Measurements from ENCODE around the gene PDSS2.
A peak's percentile ranks its signal among the peaks of the same experiment; 100 is the strongest.
"Not testable (repeated sequence)": the region's sequence is repeated elsewhere in the genome, so short reads cannot be mapped to it uniquely, and the experiment has no call there.

The PDSS2 gene

DNA sequence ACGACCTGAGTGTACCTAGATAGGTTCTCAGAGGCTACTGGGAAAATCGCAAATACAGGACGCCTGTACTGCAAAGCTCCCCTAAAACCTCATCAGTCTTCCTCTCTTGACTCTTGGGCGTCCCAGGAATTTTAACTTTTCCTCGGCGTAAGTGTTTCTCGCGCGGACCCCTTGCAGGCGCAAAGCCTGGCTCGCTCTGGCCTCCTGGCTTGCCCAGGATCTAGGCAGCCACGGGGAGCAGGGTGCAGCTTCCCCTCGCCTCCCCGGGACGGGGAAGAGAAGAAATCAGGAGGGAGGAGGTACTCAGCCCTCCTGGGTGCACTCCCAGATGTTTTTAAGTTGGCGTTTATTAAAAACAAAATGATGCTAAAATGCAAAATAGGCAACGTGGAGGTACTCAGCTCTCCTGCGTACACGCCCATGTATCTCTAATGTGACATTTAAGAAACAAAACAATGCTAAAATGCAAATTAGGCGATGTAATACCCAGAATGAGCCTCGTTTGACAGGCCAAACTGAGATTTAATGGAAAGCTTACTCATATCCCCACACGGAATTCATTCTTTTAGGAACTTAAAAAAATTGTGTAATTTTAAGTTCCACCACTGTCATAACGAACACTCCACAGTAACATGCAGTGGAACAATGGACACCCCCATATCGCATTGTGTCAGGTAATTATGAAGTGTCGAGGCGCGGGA, 29.0 kb upstream of the PDSS2 start:
- Histone ChIP-seq H4K20me1 (ENCODE audit: insufficient read depth, low read length) (no peaks in the 10 kb centered on the region), H2AFZ (ENCODE audit: low read depth, low read length) (peak overlapping the region; percentile 66), H3K27me3 (ENCODE audit: insufficient read depth, low read length, poor library complexity) (peaks cover 32% of the 10 kb centered on the region), H3K4me2 (ENCODE audit: insufficient read depth, low read length) (peak overlapping the region; percentile 86), H3K9ac (ENCODE audit: low read depth, low read length) (peak overlapping the region; percentile 77), H3K36me3 (ENCODE audit: insufficient read depth, low read length) (no peaks in the 10 kb centered on the region), H3K4me3 (ENCODE audit: low read depth in 1 of 2, low read length in 2 of 2) (peak overlapping the region; percentile 58 to 59; a peak in 3 of 4 replicates), H3K9me3 (ENCODE audit: insufficient read depth, low read length, severe bottlenecking) (no peaks in the 10 kb centered on the region), H3K79me2 (ENCODE audit: insufficient read depth, low read length) (peaks cover 20% of the 10 kb centered on the region), H3K27ac (ENCODE audit: low read length) (no peak overlapping the region), H3K4me1 (ENCODE audit: insufficient read depth, low read length) (peaks cover 37% of the 10 kb centered on the region)
- DNase-seq, result no peak
- ATAC-seq (ENCODE audit: insufficient read depth, low read depth), result no peak
- TF ChIP-seq, protein P1, sequence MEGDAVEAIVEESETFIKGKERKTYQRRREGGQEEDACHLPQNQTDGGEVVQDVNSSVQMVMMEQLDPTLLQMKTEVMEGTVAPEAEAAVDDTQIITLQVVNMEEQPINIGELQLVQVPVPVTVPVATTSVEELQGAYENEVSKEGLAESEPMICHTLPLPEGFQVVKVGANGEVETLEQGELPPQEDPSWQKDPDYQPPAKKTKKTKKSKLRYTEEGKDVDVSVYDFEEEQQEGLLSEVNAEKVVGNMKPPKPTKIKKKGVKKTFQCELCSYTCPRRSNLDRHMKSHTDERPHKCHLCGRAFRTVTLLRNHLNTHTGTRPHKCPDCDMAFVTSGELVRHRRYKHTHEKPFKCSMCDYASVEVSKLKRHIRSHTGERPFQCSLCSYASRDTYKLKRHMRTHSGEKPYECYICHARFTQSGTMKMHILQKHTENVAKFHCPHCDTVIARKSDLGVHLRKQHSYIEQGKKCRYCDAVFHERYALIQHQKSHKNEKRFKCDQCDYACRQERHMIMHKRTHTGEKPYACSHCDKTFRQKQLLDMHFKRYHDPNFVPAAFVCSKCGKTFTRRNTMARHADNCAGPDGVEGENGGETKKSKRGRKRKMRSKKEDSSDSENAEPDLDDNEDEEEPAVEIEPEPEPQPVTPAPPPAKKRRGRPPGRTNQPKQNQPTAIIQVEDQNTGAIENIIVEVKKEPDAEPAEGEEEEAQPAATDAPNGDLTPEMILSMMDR (IDR thresholded peaks at IDR 0.05; ENCODE audit: borderline replicate concordance, extremely low read depth, low read length, poor library complexity, severe bottlenecking), result no peak
- no peak for TF ChIP-seq EZH2 (IDR thresholded peaks at IDR 0.05; ENCODE audit: borderline replicate concordance, low read depth, low read length, severe bottlenecking)

DNA sequence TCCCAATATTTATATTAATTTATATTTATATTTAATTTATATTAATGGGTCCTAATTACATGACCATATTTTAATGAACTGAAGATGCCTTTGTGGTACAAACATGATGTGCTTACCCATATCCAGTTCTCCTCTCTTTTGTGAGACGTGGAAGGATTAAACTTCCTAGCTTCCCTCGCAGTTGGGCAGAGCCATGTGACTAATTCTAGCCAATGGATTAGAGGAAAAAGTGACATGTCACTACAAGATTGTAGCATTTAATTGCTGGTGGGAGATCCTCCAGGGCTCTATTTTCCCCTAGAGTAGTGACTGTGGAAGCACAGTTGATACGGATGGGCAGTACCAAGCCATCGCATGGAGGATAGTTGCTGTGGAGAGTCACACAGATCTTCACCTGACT, 25.8 kb upstream of the PDSS2 start:
- Histone ChIP-seq H3K27ac (ENCODE audit: low read length) (no peak overlapping the region), H4K20me1 (ENCODE audit: insufficient read depth, low read length) (no peaks in the 10 kb centered on the region), H3K4me1 (ENCODE audit: insufficient read depth, low read length) (peaks cover 14% of the 10 kb centered on the region), H3K9me3 (ENCODE audit: insufficient read depth, low read length, severe bottlenecking) (no peaks in the 10 kb centered on the region), H2AFZ (ENCODE audit: low read depth, low read length) (no peak overlapping the region), H3K4me2 (ENCODE audit: insufficient read depth, low read length) (no peak overlapping the region), H3K27me3 (ENCODE audit: insufficient read depth, low read length, poor library complexity) (peaks cover 38% of the 10 kb centered on the region), H3K79me2 (ENCODE audit: insufficient read depth, low read length) (no peaks in the 10 kb centered on the region), H3K36me3 (ENCODE audit: insufficient read depth, low read length) (no peaks in the 10 kb centered on the region), H3K4me3 (ENCODE audit: low read depth in 1 of 2, low read length in 2 of 2) (no peak overlapping the region), H3K9ac (ENCODE audit: low read depth, low read length) (no peak overlapping the region)
- ATAC-seq (ENCODE audit: insufficient read depth, low read depth) (no peak), DNase-seq (no peak)
- TF ChIP-seq EZH2 (IDR thresholded peaks at IDR 0.05; ENCODE audit: borderline replicate concordance, low read depth, low read length, severe bottlenecking), result no peak
- TF ChIP-seq, protein P1 (IDR thresholded peaks at IDR 0.05; ENCODE audit: borderline replicate concordance, extremely low read depth, low read length, poor library complexity, severe bottlenecking), result no peak

DNA sequence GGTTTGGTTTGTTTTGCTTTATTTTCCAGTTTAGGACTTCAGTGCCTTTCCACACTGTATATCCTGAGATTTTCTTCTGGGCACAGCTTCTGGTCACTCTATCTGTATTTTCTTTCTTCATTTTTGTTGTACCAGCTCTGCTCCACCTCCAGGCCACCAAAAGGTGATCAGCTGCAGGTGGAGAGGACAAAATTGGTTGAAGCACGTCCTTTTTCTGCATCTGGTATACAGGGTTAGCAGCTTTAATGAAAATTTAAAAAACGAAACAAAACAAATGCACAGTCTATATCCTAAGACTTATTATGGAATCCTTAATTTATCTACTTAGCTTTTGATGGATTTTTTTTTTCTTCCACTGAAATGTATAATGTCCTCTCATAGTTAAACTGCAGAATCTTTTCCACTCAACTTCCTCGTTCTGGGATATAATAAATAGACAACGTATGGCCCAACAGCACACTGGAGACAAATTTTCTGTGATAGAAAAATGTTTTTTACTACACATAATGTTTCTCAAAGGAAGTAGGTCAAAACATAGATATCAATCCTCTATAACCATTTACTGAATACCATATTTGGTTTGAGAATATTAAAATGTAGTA, 19.8 kb upstream of the PDSS2 start:
- Histone ChIP-seq H3K27me3 (ENCODE audit: insufficient read depth, low read length, poor library complexity) (peaks cover 10% of the 10 kb centered on the region), H4K20me1 (ENCODE audit: insufficient read depth, low read length) (no peaks in the 10 kb centered on the region), H3K4me2 (ENCODE audit: insufficient read depth, low read length) (no peak overlapping the region), H3K36me3 (ENCODE audit: insufficient read depth, low read length) (no peaks in the 10 kb centered on the region), H3K27ac (ENCODE audit: low read length) (no peak overlapping the region), H3K9ac (ENCODE audit: low read depth, low read length) (no peak overlapping the region), H3K4me1 (ENCODE audit: insufficient read depth, low read length) (no peaks in the 10 kb centered on the region), H2AFZ (ENCODE audit: low read depth, low read length) (no peak overlapping the region), H3K79me2 (ENCODE audit: insufficient read depth, low read length) (no peaks in the 10 kb centered on the region), H3K4me3 (ENCODE audit: low read depth in 1 of 2, low read length in 2 of 2) (no peak overlapping the region), H3K9me3 (ENCODE audit: insufficient read depth, low read length, severe bottlenecking) (no peaks in the 10 kb centered on the region)
- ATAC-seq (ENCODE audit: insufficient read depth, low read depth) (no peak), DNase-seq (no peak)
- TF ChIP-seq EZH2 (IDR thresholded peaks at IDR 0.05; ENCODE audit: borderline replicate concordance, low read depth, low read length, severe bottlenecking), result no peak

DNA sequence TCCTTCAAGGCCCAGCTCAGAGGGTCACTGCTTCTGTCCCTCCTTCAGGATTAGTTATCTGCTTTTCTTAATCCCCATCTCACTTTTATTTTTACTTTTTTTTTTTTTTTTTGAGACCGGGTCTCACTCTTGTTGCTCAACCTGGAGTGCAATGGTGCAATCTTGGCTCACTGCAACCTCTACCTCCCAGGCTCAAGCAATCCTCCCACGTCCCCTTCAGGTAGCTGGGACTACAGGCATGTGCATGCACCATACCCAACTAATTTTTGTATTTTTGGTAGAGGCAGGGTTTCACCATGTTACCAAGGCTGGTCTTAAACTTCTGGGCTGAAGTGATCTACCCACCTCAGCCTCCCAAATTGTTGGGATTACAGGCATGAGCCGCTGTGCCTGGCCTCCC, 16.5 kb upstream of the PDSS2 start:
- H3K4me2 ChIP-seq (ENCODE audit: insufficient read depth, low read length); H3K27ac ChIP-seq (ENCODE audit: low read length); H3K36me3 ChIP-seq (ENCODE audit: insufficient read depth, low read length); H3K79me2 ChIP-seq (ENCODE audit: insufficient read depth, low read length); H3K4me3 ChIP-seq (ENCODE audit: low read depth in 1 of 2, low read length in 2 of 2); H2AFZ ChIP-seq (ENCODE audit: low read depth, low read length); ATAC-seq (ENCODE audit: insufficient read depth, low read depth); H3K4me1 ChIP-seq (ENCODE audit: insufficient read depth, low read length); H3K9ac ChIP-seq (ENCODE audit: low read depth, low read length); H4K20me1 ChIP-seq (ENCODE audit: insufficient read depth, low read length); DNase-seq; H3K27me3 ChIP-seq (ENCODE audit: insufficient read depth, low read length, poor library complexity); H3K9me3 ChIP-seq (ENCODE audit: insufficient read depth, low read length, severe bottlenecking): not testable (repeated sequence)

DNA sequence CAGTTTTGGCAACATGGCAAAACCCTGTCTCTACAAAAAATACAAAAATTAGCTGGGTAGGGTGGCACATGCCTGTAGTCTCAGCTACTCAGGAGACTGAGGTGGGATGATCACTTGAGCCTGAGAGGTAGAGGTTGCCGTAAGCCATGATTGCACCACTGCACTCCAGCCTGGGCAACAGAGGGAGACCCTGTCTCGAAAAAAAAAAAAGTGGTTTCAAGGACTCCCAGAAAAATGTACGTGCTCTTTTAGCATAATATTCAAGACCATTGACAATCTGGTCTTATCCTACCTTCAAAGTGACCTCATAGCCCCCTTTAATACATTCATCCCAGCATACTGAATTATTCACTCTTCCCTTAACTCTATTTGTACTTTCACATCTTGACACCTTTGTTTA, 16.0 kb upstream of the PDSS2 start:
- not testable (repeated sequence) for DNase-seq; H3K4me3 ChIP-seq (ENCODE audit: low read depth in 1 of 2, low read length in 2 of 2); H3K36me3 ChIP-seq (ENCODE audit: insufficient read depth, low read length); H3K79me2 ChIP-seq (ENCODE audit: insufficient read depth, low read length); H3K27ac ChIP-seq (ENCODE audit: low read length); ATAC-seq (ENCODE audit: insufficient read depth, low read depth); H3K4me1 ChIP-seq (ENCODE audit: insufficient read depth, low read length); H3K9ac ChIP-seq (ENCODE audit: low read depth, low read length); H2AFZ ChIP-seq (ENCODE audit: low read depth, low read length); H3K27me3 ChIP-seq (ENCODE audit: insufficient read depth, low read length, poor library complexity); H3K9me3 ChIP-seq (ENCODE audit: insufficient read depth, low read length, severe bottlenecking); H4K20me1 ChIP-seq (ENCODE audit: insufficient read depth, low read length); H3K4me2 ChIP-seq (ENCODE audit: insufficient read depth, low read length)
